Activated CD8-positive, alpha-beta T cell treated with anti-CD3 and anti-CD28 coated beads for 36 hours (primary cell): ENCODE data around the gene PPM1D. TPM values are rescaled to one million over a fixed set of nuclear protein-coding genes. Genes with fewer than 3 reads are reported as not detected.
A peak's percentile ranks its signal among the peaks of the same experiment; 100 is the strongest.

ENCODE experiments used
- ATAC-seq: fragments of 200-7000 bp; cut with Tn5 transposase; one replicate; pipeline ENCODE4 v1.10.0; 2021; ENCODE audit warnings: mild to moderate bottlenecking, moderate library complexity
- CTCF ChIA-PET: fragments of 350-600 bp; sonication (Branson Sonifier 250); formaldehyde crosslinking; loops from one replicate; lab custom pipeline; 2021; ENCODE audit warnings: antibody characterized with exemption; lab: Charles Lee
- POLR2A ChIA-PET: fragments of 350-600 bp; sonication (Branson Sonifier 250); formaldehyde crosslinking; loops from one replicate; lab custom pipeline; 2021; ENCODE audit warnings: antibody characterized with exemption; lab: Charles Lee
- DNase-seq: peaks from one replicate; pipeline ENCODE4 v3.0.0-alpha.2; 2020
- H3K27ac Mint-ChIP-seq: one replicate; pipeline ENCODE4 v1.8.0; 2021; ENCODE audit warnings: mild to moderate bottlenecking, mixed read lengths
- H3K27me3 Mint-ChIP-seq: one replicate; pipeline ENCODE4 v1.8.0; 2021; ENCODE audit warnings: mixed read lengths
- H3K36me3 Mint-ChIP-seq: one replicate; pipeline ENCODE4 v1.8.0; 2021; ENCODE audit warnings: low read depth, mixed read lengths
- H3K4me1 Mint-ChIP-seq: one replicate; pipeline ENCODE4 v1.8.0; 2021; ENCODE audit warnings: low read depth, mixed read lengths
- H3K4me3 Mint-ChIP-seq: one replicate; pipeline ENCODE4 v1.8.0; 2021; ENCODE audit warnings: mild to moderate bottlenecking, moderate library complexity, mixed read lengths
- H3K9me3 Mint-ChIP-seq: one replicate; pipeline ENCODE4 v1.8.0; 2021; ENCODE audit warnings: mixed read lengths
- intact Hi-C: fragments of 100-400 bp; cut with micrococcal nuclease; formaldehyde crosslinking; loops from one replicate; pipeline ENCODE4 v1.10.0; 2022
- total RNA-seq, 2 experiments: library from RNA; stranded (reverse); gene quantifications; one replicate each; pipeline ENCODE4 v1.2.3, GENCODE V29; 2021
- TF ChIP-seq, protein P1 (sequence below): fragments of 200-600 bp; IDR thresholded peaks from one replicate; pipeline ENCODE4 v1.8.0; 2022; ENCODE audit warnings: antibody characterized with exemption, mild to moderate bottlenecking

The PPM1D gene
- total RNA-seq, 2 experiments from 2014 or later: 11.6 to 12.3 TPM

GRCh38 chr17:60627124-60627523 is 27.1 kb downstream of the PPM1D start:
- Mint-ChIP-seq H3K27me3 (no peaks in the 10 kb centered on the region), H3K9me3 (no peaks in the 10 kb centered on the region), H3K4me3 (no peak overlapping the region), H3K36me3 (no peaks in the 10 kb centered on the region), H3K4me1 (peaks cover 13% of the 10 kb centered on the region), H3K27ac (no peak overlapping the region)
- CTCF ChIA-PET: no interaction called here
- POLR2A ChIA-PET: no interaction called here
- intact Hi-C loops: no loop called here
- TF ChIP-seq, protein P1, sequence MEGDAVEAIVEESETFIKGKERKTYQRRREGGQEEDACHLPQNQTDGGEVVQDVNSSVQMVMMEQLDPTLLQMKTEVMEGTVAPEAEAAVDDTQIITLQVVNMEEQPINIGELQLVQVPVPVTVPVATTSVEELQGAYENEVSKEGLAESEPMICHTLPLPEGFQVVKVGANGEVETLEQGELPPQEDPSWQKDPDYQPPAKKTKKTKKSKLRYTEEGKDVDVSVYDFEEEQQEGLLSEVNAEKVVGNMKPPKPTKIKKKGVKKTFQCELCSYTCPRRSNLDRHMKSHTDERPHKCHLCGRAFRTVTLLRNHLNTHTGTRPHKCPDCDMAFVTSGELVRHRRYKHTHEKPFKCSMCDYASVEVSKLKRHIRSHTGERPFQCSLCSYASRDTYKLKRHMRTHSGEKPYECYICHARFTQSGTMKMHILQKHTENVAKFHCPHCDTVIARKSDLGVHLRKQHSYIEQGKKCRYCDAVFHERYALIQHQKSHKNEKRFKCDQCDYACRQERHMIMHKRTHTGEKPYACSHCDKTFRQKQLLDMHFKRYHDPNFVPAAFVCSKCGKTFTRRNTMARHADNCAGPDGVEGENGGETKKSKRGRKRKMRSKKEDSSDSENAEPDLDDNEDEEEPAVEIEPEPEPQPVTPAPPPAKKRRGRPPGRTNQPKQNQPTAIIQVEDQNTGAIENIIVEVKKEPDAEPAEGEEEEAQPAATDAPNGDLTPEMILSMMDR: no peak
- no peak for DNase-seq
- ATAC-seq: no peak

DNA sequence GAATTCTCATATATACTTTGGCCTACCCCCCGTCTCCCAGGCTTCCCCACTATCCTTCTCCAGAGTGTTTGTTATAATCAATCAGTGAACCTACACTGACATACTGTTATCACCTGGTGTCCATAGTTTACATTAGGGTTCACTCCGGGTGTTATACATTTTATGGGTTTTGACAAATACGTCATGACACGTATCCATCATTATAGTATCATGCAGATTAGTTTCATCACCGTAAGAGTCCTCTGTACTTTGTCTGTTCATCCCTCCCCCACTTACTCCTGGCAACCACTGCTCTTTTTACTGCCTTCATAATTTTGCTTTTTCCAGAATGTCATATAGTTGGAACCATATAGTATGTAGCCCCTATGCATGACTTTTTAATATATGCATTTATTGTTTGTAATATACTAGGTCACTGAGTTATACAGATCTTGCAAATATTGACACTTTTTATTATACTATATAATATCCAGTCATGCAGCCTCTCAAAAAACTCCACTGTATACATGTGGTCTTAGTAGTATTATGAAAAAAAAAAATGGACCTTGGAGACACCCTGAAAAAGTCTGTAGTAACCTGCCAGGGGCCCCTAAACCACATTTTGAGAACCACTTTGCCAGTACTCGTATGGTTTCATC is 28.4 kb downstream of the PPM1D start:
- CTCF ChIA-PET: interaction anchor here (0.7 kb wide), 1 partner anchor 56 kb away, joined by 4 read pairs; no protein-coding TSS in a partner anchor
- intact Hi-C loops: no loop called here
- H3K4me3 Mint-ChIP-seq: no peak overlapping the region
- no peaks in the 10 kb centered on the region for H3K9me3 Mint-ChIP-seq
- POLR2A ChIA-PET: no interaction called here
- H3K27me3 Mint-ChIP-seq: no peaks in the 10 kb centered on the region
- H3K4me1 Mint-ChIP-seq: peaks cover 9% of the 10 kb centered on the region
- H3K27ac Mint-ChIP-seq: no peak overlapping the region
- ATAC-seq: no peak
- no peak for DNase-seq
- TF ChIP-seq, protein P1: no peak
- no peaks in the 10 kb centered on the region for H3K36me3 Mint-ChIP-seq

DNA sequence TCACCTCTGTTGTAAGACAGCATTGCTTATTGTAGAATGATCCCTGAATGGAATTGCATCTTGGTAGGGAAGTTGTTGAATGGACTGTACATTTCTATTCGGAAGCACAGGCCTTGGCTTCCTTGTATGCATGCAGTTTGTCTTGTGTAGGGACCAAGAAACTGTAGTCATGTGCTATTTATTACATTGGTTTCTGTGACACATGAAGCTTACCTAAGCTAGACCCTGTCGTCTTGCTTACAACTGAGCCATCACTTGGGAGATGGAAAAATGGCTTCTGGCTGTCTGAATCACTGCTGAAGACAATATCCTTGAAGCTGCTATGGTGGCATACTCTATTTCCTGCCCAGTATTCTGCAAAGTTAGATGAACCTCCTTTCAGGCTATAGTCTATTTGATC is 29.1 kb downstream of the PPM1D start:
- TF ChIP-seq, protein P1: no peak
- CTCF ChIA-PET: interaction anchor here (0.7 to 1.7 kb wide), 3 partner anchors 9 to 57 kb away, joined by 3 to 4 read pairs (median 4); no protein-coding TSS in a partner anchor
- ATAC-seq: no peak
- Mint-ChIP-seq H3K36me3 (no peaks in the 10 kb centered on the region), H3K27ac (no peak overlapping the region), H3K9me3 (no peaks in the 10 kb centered on the region), H3K4me1 (peaks cover 8% of the 10 kb centered on the region), H3K4me3 (no peak overlapping the region), H3K27me3 (no peaks in the 10 kb centered on the region)
- POLR2A ChIA-PET: no interaction called here
- DNase-seq: no peak
- intact Hi-C loops: no loop called here

- ChIA-PET CTCF (interaction anchor here (1.4 to 1.9 kb wide), 3 partner anchors 9 to 23 kb away, joined by 4 to 11 read pairs (median 6); no protein-coding TSS in a partner anchor), POLR2A (interaction anchor here (0.6 to 1.6 kb wide), 3 partner anchors 10 to 31 kb away, joined by 3 read pairs; no protein-coding TSS in a partner anchor)
- H3K27me3 Mint-ChIP-seq: no peaks in the 10 kb centered on the region
- intact Hi-C loops: no loop called here
- DNase-seq (no peak), ATAC-seq (no peak)
- H3K9me3 Mint-ChIP-seq: no peaks in the 10 kb centered on the region
- H3K4me1 Mint-ChIP-seq: peaks cover 8% of the 10 kb centered on the region
- TF ChIP-seq, protein P1: no peak
- peaks cover 2% of the 10 kb centered on the region for H3K36me3 Mint-ChIP-seq
- H3K27ac Mint-ChIP-seq: no peak overlapping the region
- no peak overlapping the region for H3K4me3 Mint-ChIP-seq
Measured at GRCh38 chr17:60630352-60630751, 30.4 kb downstream of the PPM1D start.

GRCh38 chr17:60631119-60631518 is 31.1 kb downstream of the PPM1D start:
- TF ChIP-seq, protein P1: no peak
- ATAC-seq (no peak), DNase-seq (no peak)
- intact Hi-C loops: no loop called here
- Mint-ChIP-seq H3K27me3 (no peaks in the 10 kb centered on the region), H3K4me1 (peaks cover 8% of the 10 kb centered on the region), H3K36me3 (peaks cover 2% of the 10 kb centered on the region), H3K4me3 (no peak overlapping the region), H3K9me3 (no peaks in the 10 kb centered on the region), H3K27ac (peak overlapping the region; percentile 25)
- POLR2A ChIA-PET: interaction anchor here (1.6 kb wide), 1 partner anchor 32 kb away, joined by 3 read pairs; no protein-coding TSS in a partner anchor
- CTCF ChIA-PET: interaction anchor here (0.8 to 1.9 kb wide), 4 partner anchors 8 to 22 kb away, joined by 3 to 11 read pairs (median 5); no protein-coding TSS in a partner anchor
